SK-N-SH (cell line): Measurements from ENCODE around the gene HOXD13. TPM values are rescaled to one million over a fixed set of nuclear protein-coding genes. Genes with fewer than 3 reads are reported as not detected.

ENCODE experiments used
- CTCF ChIA-PET: fragments of 300-600, 350-600 bp; formaldehyde crosslinking; extraction: SDS; loops from one replicate; lab custom pipeline; 2021; lab: Yijun Ruan, JAX
- POLR2A ChIA-PET: fragments of 350-600 bp; sonication (Branson Sonifier 250); formaldehyde crosslinking; extraction: SDS; loops from one replicate; lab custom pipeline; 2020; ENCODE audit warnings: antibody characterized with exemption, inconsistent platforms; lab: Yijun Ruan, JAX
- DNase-seq: peaks from one replicate; pipeline ENCODE4 v3.0.0; 2012
- H2AFZ ChIP-seq: fragments of 200-600 bp; sonication (generic); 2 replicates; pipeline ENCODE4 v1.8.1; 2016; ENCODE audit warnings: antibody characterized with exemption, mild to moderate bottlenecking, low read depth
- H3F3A ChIP-seq: fragments of 200-600 bp; sonication (generic); replicated peaks from 2 replicates; pipeline ENCODE3; 2016; ENCODE audit warnings: antibody characterized with exemption, mild to moderate bottlenecking; ENCODE audit not compliant: insufficient read depth
- H3K27ac ChIP-seq, 2 experiments: fragments of 200-500 bp in 1 of 2; fragments of 200-600 bp in 1 of 2; sonication (Bioruptor generic) in 1 of 2; sonication (generic), shearing (Covaris generic) in 1 of 2; 2 replicates each; pipeline versions ENCODE4 v1.5.1 to v1.6.1; 2014 to 2016; ENCODE audit warnings: low read depth in 2 of 2, inconsistent platforms in 1 of 2, low read length in 1 of 2, mild to moderate bottlenecking in 1 of 2, mixed read lengths in 1 of 2
- H3K27me3 ChIP-seq: fragments of 200-600 bp; sonication (generic), shearing (Covaris generic); 2 replicates; pipeline ENCODE4 v1.6.1; 2016; ENCODE audit warnings: mixed run types; ENCODE audit not compliant: insufficient read depth
- H3K36me3 ChIP-seq, 2 experiments: fragments of 200-500 bp in 1 of 2; fragments of 200-600 bp in 1 of 2; sonication (Bioruptor generic) in 1 of 2; sonication (generic) in 1 of 2; replicated peaks in 1 of 2; 2 replicates each; pipeline versions ENCODE3 to v1.5.1; 2014 to 2016; ENCODE audit warnings: low read length in 1 of 2, mild to moderate bottlenecking in 1 of 2; ENCODE audit not compliant: insufficient read depth in 2 of 2, control insufficient read depth in 1 of 2
- H3K4me1 ChIP-seq, 2 experiments: fragments of 200-500 bp in 1 of 2; fragments of 200-600 bp in 1 of 2; sonication (Bioruptor generic) in 1 of 2; sonication (generic), shearing (Covaris generic) in 1 of 2; 2 replicates each; pipeline versions ENCODE4 v1.5.1 to v1.6.1; 2014 to 2016; ENCODE audit warnings: low read depth in 1 of 2, low read length in 1 of 2, mixed run types in 1 of 2; ENCODE audit not compliant: insufficient read depth in 2 of 2, control insufficient read depth in 1 of 2
- H3K4me2 ChIP-seq: fragments of 200-600 bp; sonication (generic), shearing (Covaris generic); 2 replicates; pipeline ENCODE4 v1.6.1; 2017; ENCODE audit warnings: mixed run types
- H3K4me3 ChIP-seq, 2 experiments: fragments of 200-500 bp in 1 of 2; fragments of 200-600 bp in 1 of 2; sonication (Bioruptor generic) in 1 of 2; sonication (generic), shearing (Covaris generic) in 1 of 2; 2 replicates each; pipeline versions ENCODE4 v1.5.1 to v1.8.1; 2014 to 2016; ENCODE audit warnings: low read depth in 2 of 2, inconsistent platforms in 1 of 2, low read length in 1 of 2, mild to moderate bottlenecking in 1 of 2, mixed read lengths in 1 of 2, moderate library complexity in 1 of 2
- H3K79me2 ChIP-seq: fragments of 200-600 bp; sonication (generic); 2 replicates; pipeline ENCODE4 v1.8.1; 2017; ENCODE audit warnings: mild to moderate bottlenecking; ENCODE audit not compliant: insufficient read depth
- H3K9ac ChIP-seq: fragments of 200-600 bp; sonication (generic); 2 replicates; pipeline ENCODE4 v1.6.1; 2017; ENCODE audit warnings: mixed run types
- H3K9me2 ChIP-seq: fragments of 200-600 bp; sonication (generic); 2 replicates; pipeline ENCODE4 v1.6.1; 2017; ENCODE audit warnings: mixed run types
- H3K9me3 ChIP-seq: fragments of 200-600 bp; sonication (generic); 2 replicates; pipeline ENCODE4 v1.6.1; 2017; ENCODE audit warnings: mixed run types, mild to moderate bottlenecking, moderate library complexity
- H4K20me1 ChIP-seq: fragments of 200-600 bp; sonication (generic); 2 replicates; pipeline ENCODE4 v1.6.1; 2017; ENCODE audit warnings: mild to moderate bottlenecking, mixed run types; ENCODE audit not compliant: insufficient read depth
- EZH2phosphoT487 ChIP-seq: fragments of 200-600 bp; sonication (generic); IDR thresholded peaks from 2 replicates; pipeline ENCODE4 v1.6.1; 2017; ENCODE audit warnings: low read depth, mixed run types, mild to moderate bottlenecking, antibody characterized with exemption, moderate library complexity, borderline replicate concordance
- FOXM1 ChIP-seq: IDR thresholded peaks from 2 replicates; pipeline ENCODE4 v1.4.0; 2012; ENCODE audit warnings: low read depth, mild to moderate bottlenecking
- MEF2A ChIP-seq: IDR thresholded peaks from 2 replicates; pipeline ENCODE4 v1.4.0; 2012; ENCODE audit warnings: low read depth, borderline replicate concordance
- PBX3 ChIP-seq: IDR thresholded peaks from 2 replicates; pipeline ENCODE4; 2012
- POLR2AphosphoS5 ChIP-seq: IDR thresholded peaks from 2 replicates; pipeline ENCODE4 v1.6.1; 2012; ENCODE audit warnings: low read depth, low read length
- RAD21 ChIP-seq: IDR thresholded peaks from 2 replicates; pipeline ENCODE4 v1.6.1; 2012; ENCODE audit warnings: mild to moderate bottlenecking, low read length
- RFX5 ChIP-seq: IDR thresholded peaks from 2 replicates; pipeline ENCODE4 v1.6.1; 2012; ENCODE audit warnings: mild to moderate bottlenecking, improper control_type of control experiment, low read length
- RXRA ChIP-seq: IDR thresholded peaks from 2 replicates; pipeline ENCODE4 v1.4.0; 2012; ENCODE audit warnings: low read depth, mild to moderate bottlenecking, borderline replicate concordance
- SMC3 ChIP-seq: IDR thresholded peaks from 2 replicates; pipeline ENCODE4 v1.6.1; 2012; ENCODE audit warnings: low read depth, low read length, improper control_type of control experiment
- TAF1 ChIP-seq: IDR thresholded peaks from 2 replicates; pipeline ENCODE4 v1.6.1; 2012; ENCODE audit warnings: low read depth, mild to moderate bottlenecking, low read length, moderate library complexity, borderline replicate concordance
- YY1 ChIP-seq: IDR thresholded peaks from 2 replicates; pipeline ENCODE4 v1.4.0; 2012; ENCODE audit warnings: low read depth, mild to moderate bottlenecking
- WGBS: methylation state at CpG from one replicate; pipeline ENCODE4 v1.1.6; 2017; ENCODE audit warnings: low lambda C conversion rate; 5-methylcytosine and 5-hydroxymethylcytosine counted together
- polyA plus RNA-seq, 3 experiments: library from polyadenylated mRNA; depleted of rRNA; stranded (reverse); fragments of >200 nt; gene quantifications; 2 replicates each; pipeline ENCODE4 v1.2.3, GENCODE V29; 2012
- TF ChIP-seq, protein P1 (sequence below): fragments of 200-600 bp; sonication (generic); IDR thresholded peaks from 2 replicates; pipeline ENCODE4 v1.6.1; 2017; ENCODE audit warnings: antibody characterized with exemption, mild to moderate bottlenecking, moderate library complexity
- TF ChIP-seq, protein P2 (sequence below): IDR thresholded peaks from 2 replicates; pipeline ENCODE4 v1.4.0; 2012; ENCODE audit warnings: low read depth
- TF ChIP-seq, protein P3 (sequence below): fragments of 150-350 bp; IDR thresholded peaks from 2 replicates; pipeline ENCODE4 v1.6.1; 2016; ENCODE audit warnings: mild to moderate bottlenecking, low read depth, low read length

HOXD13 gene
- polyA plus RNA-seq, 1 of the 3 experiments (the other 2 are of a cell fraction): not detected

- 0 out of 2 replicates have a peak, but pooled peaks cover 8% of the 10 kb centered on the region for H4K20me1 ChIP-seq
- TF ChIP-seq YY1 (no peak), FOXM1 (no peak), RXRA (no peak), EZH2phosphoT487 (peak; percentile 77; the same call in 1 of the 2 replicates), POLR2AphosphoS5 (no peak), RAD21 (peak; percentile 75), TAF1 (no peak), SMC3 (peak; percentile 51), RFX5 (no peak), MEF2A (no peak), PBX3 (no peak)
- TF ChIP-seq, protein P1, sequence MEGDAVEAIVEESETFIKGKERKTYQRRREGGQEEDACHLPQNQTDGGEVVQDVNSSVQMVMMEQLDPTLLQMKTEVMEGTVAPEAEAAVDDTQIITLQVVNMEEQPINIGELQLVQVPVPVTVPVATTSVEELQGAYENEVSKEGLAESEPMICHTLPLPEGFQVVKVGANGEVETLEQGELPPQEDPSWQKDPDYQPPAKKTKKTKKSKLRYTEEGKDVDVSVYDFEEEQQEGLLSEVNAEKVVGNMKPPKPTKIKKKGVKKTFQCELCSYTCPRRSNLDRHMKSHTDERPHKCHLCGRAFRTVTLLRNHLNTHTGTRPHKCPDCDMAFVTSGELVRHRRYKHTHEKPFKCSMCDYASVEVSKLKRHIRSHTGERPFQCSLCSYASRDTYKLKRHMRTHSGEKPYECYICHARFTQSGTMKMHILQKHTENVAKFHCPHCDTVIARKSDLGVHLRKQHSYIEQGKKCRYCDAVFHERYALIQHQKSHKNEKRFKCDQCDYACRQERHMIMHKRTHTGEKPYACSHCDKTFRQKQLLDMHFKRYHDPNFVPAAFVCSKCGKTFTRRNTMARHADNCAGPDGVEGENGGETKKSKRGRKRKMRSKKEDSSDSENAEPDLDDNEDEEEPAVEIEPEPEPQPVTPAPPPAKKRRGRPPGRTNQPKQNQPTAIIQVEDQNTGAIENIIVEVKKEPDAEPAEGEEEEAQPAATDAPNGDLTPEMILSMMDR: peak; percentile 78
- TF ChIP-seq, protein P2, sequence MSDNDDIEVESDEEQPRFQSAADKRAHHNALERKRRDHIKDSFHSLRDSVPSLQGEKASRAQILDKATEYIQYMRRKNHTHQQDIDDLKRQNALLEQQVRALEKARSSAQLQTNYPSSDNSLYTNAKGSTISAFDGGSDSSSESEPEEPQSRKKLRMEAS: 0 out of 2 replicates have a peak, but pooled peaks have one; percentile 23
- TF ChIP-seq, protein P3, sequence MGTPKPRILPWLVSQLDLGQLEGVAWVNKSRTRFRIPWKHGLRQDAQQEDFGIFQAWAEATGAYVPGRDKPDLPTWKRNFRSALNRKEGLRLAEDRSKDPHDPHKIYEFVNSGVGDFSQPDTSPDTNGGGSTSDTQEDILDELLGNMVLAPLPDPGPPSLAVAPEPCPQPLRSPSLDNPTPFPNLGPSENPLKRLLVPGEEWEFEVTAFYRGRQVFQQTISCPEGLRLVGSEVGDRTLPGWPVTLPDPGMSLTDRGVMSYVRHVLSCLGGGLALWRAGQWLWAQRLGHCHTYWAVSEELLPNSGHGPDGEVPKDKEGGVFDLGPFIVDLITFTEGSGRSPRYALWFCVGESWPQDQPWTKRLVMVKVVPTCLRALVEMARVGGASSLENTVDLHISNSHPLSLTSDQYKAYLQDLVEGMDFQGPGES: no peak
- peak overlapping the region; percentile 40 to 52 for H3K4me3 ChIP-seq
- WGBS: 8% methylated on average over 30 of the region's 49 CpGs
- no peaks in the 10 kb centered on the region for H3K79me2 ChIP-seq
- H3K27me3 ChIP-seq: peaks cover 95% of the 10 kb centered on the region
- H3K4me1 ChIP-seq: peaks cover 0 to 24% of the 10 kb centered on the region in 2 experiments; a peak in 1 of 4 replicates
- peak; percentile 86 for DNase-seq
- H2AFZ ChIP-seq: no peak overlapping the region; the same call in 1 of the 2 replicates
- H3K9me2 ChIP-seq: no peaks in the 10 kb centered on the region
- no peak overlapping the region for H3K27ac ChIP-seq
- no peak overlapping the region for H3K9ac ChIP-seq
- H3K9me3 ChIP-seq: no peaks in the 10 kb centered on the region
- no peaks in the 10 kb centered on the region for H3F3A ChIP-seq
- H3K4me2 ChIP-seq: peak overlapping the region; percentile 66
- CTCF ChIA-PET: interaction anchor here (0.6 to 13.5 kb wide), 46 partner anchors 8 to 1395 kb away, joined by 3 to 264 read pairs (median 4); partner anchors contain the start of genes HOXD10, HOXD11 and HOXD12
- POLR2A ChIA-PET: no interaction called here
- H3K36me3 ChIP-seq: no peaks in the 10 kb centered on the region
These were observed 4.2 kb upstream of the HOXD13 start for GRCh38 chr2:176088048-176088936.
